AG09319 (cell line): ENCODE measurements around the gene WDR54.
A peak's percentile ranks its signal among the peaks of the same experiment; 100 is the strongest.

Experiments
- DNase-seq: peaks from one replicate; pipeline ENCODE4 v3.0.0-alpha.2; 2010; ENCODE audit warnings: low read depth; ENCODE audit errors: extremely low read depth
- CTCF ChIP-seq: IDR thresholded peaks from 2 replicates; pipeline ENCODE4 v1.5.1; 2011; ENCODE audit warnings: low read depth, mild to moderate bottlenecking, inconsistent platforms, low read length, moderate library complexity

The WDR54 gene

GRCh38 chr2:74390606-74391005, 30.9 kb upstream of the WDR54 start:
- TF ChIP-seq CTCF, result no peak
- no peak for DNase-seq

- DNase-seq, result no peak
- TF ChIP-seq CTCF, result no peak
These were observed 30.3 kb upstream of the WDR54 start for GRCh38 chr2:74391209-74391579.

GRCh38 chr2:74391580-74392448, 29.7 kb upstream of the WDR54 start:
- TF ChIP-seq CTCF, result peak; percentile 99
- peak; percentile 73 for DNase-seq

- DNase-seq, result no peak
- TF ChIP-seq CTCF, result no peak
These were observed 29.1 kb upstream of the WDR54 start for GRCh38 chr2:74392449-74392743.

GRCh38 chr2:74393525-74393924, 28.0 kb upstream of the WDR54 start:
- no peak for DNase-seq
- no peak for TF ChIP-seq CTCF

GRCh38 chr2:74396149-74396548, 25.4 kb upstream of the WDR54 start:
- no peak for DNase-seq
- TF ChIP-seq CTCF, result no peak

- no peak for DNase-seq
- TF ChIP-seq CTCF, result peak; percentile 58
These were observed 21.7 kb upstream of the WDR54 start for GRCh38 chr2:74399785-74400184.
